Loucy (cell line): ENCODE data around the gene MYO10.

Source experiments
- H2AFZ ChIP-seq: fragments of 200-600 bp; sonication (generic); 2 replicates; pipeline ENCODE4 v1.6.0; 2016; ENCODE audit warnings: antibody characterized with exemption, mild to moderate bottlenecking, low read length, moderate library complexity
- H3F3A ChIP-seq: fragments of 200-600 bp; 2 replicates; pipeline ENCODE4 v1.6.0; 2016; ENCODE audit warnings: antibody characterized with exemption, low read depth, mild to moderate bottlenecking
- H3K27me3 ChIP-seq: fragments of 200-600 bp; sonication (generic); 2 replicates; pipeline ENCODE4 v1.6.1; 2014; ENCODE audit warnings: low read length, mild to moderate bottlenecking; ENCODE audit not compliant: insufficient read depth, poor library complexity, severe bottlenecking
- H3K36me3 ChIP-seq: fragments of 200-600 bp; sonication (generic); 2 replicates; pipeline ENCODE4 v1.6.1; 2016; ENCODE audit warnings: low read length; ENCODE audit not compliant: insufficient read depth
- H3K4me1 ChIP-seq: fragments of 200-600 bp; sonication (generic); 2 replicates; pipeline ENCODE4 v1.5.1; 2014; ENCODE audit warnings: low read length, mild to moderate bottlenecking; ENCODE audit not compliant: insufficient read depth, poor library complexity, severe bottlenecking
- H3K4me2 ChIP-seq: fragments of 200-600 bp; sonication (generic); 2 replicates; pipeline ENCODE4 v1.6.0; 2014; ENCODE audit warnings: antibody characterized with exemption, low read length, low read depth, mild to moderate bottlenecking; ENCODE audit not compliant: poor library complexity, severe bottlenecking
- H3K4me3 ChIP-seq: fragments of 200-600 bp; sonication (generic); 2 replicates; pipeline ENCODE4 v1.5.1; 2014; ENCODE audit warnings: low read length, mild to moderate bottlenecking, mixed read lengths; ENCODE audit not compliant: poor library complexity, severe bottlenecking
- H3K79me2 ChIP-seq: fragments of 200-600 bp; sonication (generic); 2 replicates; pipeline ENCODE4 v1.6.1; 2014; ENCODE audit warnings: low read length; ENCODE audit not compliant: insufficient read depth
- H3K9ac ChIP-seq: fragments of 200-600 bp; sonication (generic); 2 replicates; pipeline ENCODE4 v1.6.0; 2014; ENCODE audit warnings: mild to moderate bottlenecking, low read depth, low read length, moderate library complexity; ENCODE audit not compliant: poor library complexity, severe bottlenecking
- H3K9me2 ChIP-seq: fragments of 200-600 bp; sonication (generic); replicated peaks from 2 replicates; pipeline ENCODE4 v1.6.1; 2016; ENCODE audit warnings: low read depth, low read length, mixed read lengths
- H3K9me3 ChIP-seq: fragments of 200-600 bp; sonication (generic); 2 replicates; pipeline ENCODE4 v1.6.1; 2014; ENCODE audit warnings: mild to moderate bottlenecking, antibody characterized with exemption, low read length, low read depth; ENCODE audit not compliant: insufficient read depth
- H4K20me1 ChIP-seq: fragments of 200-600 bp; sonication (generic); 2 replicates; pipeline ENCODE4 v1.6.0; 2014; ENCODE audit warnings: antibody characterized with exemption, low read length, mild to moderate bottlenecking; ENCODE audit not compliant: insufficient read depth, poor library complexity, severe bottlenecking
- CTCF ChIP-seq: fragments of 200-600 bp; sonication (generic); conservative IDR thresholded peaks from 2 replicates; pipeline ENCODE4 v1.5.1; 2014; ENCODE audit warnings: mild to moderate bottlenecking, antibody characterized with exemption, low read length
- EZH2phosphoT487 ChIP-seq: fragments of 200-600 bp; IDR thresholded peaks from 2 replicates; pipeline ENCODE4 v1.6.1; 2018; ENCODE audit warnings: antibody characterized with exemption, mild to moderate bottlenecking, moderate library complexity, borderline replicate concordance

The MYO10 gene

DNA sequence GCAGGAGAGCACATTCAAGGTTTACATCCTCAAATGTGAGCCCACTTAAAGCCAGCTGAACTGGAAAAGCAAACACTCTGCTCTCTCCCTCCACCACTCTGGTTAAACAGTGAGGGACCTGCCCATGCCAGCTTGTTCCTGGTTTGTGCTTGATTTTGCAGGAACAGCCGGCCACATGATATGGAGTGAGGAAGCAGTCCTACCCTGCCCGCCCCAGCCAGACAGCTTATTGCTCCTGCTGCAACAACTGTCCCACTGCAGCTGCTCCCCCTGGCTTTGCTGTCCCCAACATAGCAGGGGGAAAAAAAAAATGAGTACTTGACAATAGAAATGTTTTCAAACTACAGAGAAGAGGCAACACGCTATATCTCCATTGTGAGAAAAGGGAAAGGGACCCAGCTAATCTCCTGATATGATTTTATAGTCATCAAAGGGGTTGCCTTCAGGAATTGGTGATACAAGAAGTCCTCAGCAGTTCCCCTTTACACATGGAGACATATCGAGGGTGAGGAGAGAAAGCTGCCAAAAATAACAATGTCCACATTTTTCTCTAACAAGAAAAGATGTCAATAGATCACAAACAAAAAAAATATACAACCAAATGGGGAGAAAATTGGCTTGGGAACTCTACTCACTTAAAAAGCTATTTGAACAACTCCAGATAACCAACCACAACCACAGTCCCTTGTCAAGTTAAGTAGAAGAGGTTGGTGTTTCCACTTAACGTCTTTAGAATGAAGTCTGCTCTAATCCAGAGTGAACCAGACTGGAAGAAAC, 4.6 kb downstream of the MYO10 start:
- Histone ChIP-seq H2AFZ (no peak overlapping the region), H3K9me2 (no peaks in the 10 kb centered on the region), H3K36me3 (no peaks in the 10 kb centered on the region), H3F3A (no peaks in the 10 kb centered on the region), H3K4me3 (no peak overlapping the region), H3K79me2 (no peaks in the 10 kb centered on the region), H3K4me2 (no peak overlapping the region), H3K9me3 (no peaks in the 10 kb centered on the region), H3K9ac (no peak overlapping the region), H4K20me1 (no peaks in the 10 kb centered on the region), H3K4me1 (no peaks in the 10 kb centered on the region), H3K27me3 (no peaks in the 10 kb centered on the region)
- no peak for TF ChIP-seq EZH2phosphoT487
- no peak for TF ChIP-seq CTCF

DNA sequence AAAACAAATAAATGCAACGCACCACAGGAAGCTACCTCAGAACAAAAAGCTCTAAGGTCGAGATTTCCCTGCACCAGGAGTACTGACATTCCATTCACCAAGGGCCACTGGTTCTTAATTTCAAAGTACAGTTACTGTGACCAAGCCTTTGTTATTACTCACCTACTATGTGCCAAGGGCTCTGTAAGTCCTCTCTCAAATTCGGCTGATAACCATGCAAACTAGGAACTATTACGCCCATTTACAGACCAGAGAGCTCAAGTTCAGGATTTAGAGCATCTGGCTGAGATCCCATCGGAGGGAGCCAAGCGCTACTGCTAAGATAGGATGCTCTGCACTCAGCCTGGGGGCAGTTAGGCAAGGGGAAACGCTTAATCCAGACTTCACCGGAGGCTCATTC, 5.6 kb downstream of the MYO10 start:
- H2AFZ ChIP-seq, result no peak overlapping the region
- TF ChIP-seq EZH2phosphoT487, result no peak
- no peak for TF ChIP-seq CTCF
- H3K79me2 ChIP-seq, result no peaks in the 10 kb centered on the region
- H3K4me1 ChIP-seq, result no peaks in the 10 kb centered on the region
- H3K4me2 ChIP-seq, result no peak overlapping the region
- no peak overlapping the region for H3K9ac ChIP-seq
- H3K9me3 ChIP-seq, result no peaks in the 10 kb centered on the region
- H3F3A ChIP-seq, result no peaks in the 10 kb centered on the region
- no peaks in the 10 kb centered on the region for H3K27me3 ChIP-seq
- no peaks in the 10 kb centered on the region for H4K20me1 ChIP-seq
- H3K36me3 ChIP-seq, result no peaks in the 10 kb centered on the region
- no peaks in the 10 kb centered on the region for H3K9me2 ChIP-seq
- H3K4me3 ChIP-seq, result no peak overlapping the region

DNA sequence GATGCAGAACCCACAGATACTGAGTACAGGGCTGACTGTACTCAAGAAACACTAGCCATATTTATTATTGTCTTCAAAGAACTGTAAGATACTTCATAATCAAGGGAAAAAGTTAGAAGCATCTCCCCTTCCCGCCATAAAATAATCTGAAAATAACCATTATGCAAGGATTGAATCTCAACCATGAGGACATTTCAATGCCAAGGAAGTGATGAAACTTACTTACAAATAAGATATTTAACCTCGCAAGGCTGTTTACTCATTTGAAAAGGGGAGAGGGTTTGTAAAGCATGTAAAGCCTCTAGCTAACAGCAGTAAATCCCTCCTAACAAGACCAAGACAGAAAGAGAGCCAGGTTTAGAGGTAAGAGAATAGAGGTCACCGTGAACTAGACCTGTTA, 6.3 kb downstream of the MYO10 start:
- Histone ChIP-seq H3F3A (no peaks in the 10 kb centered on the region), H3K4me3 (no peak overlapping the region), H3K79me2 (no peaks in the 10 kb centered on the region), H4K20me1 (no peaks in the 10 kb centered on the region), H3K9me3 (no peaks in the 10 kb centered on the region), H3K27me3 (no peaks in the 10 kb centered on the region), H2AFZ (no peak overlapping the region), H3K9ac (no peak overlapping the region), H3K36me3 (no peaks in the 10 kb centered on the region), H3K9me2 (no peaks in the 10 kb centered on the region), H3K4me1 (no peaks in the 10 kb centered on the region), H3K4me2 (no peak overlapping the region)
- no peak for TF ChIP-seq EZH2phosphoT487
- TF ChIP-seq CTCF, result no peak
